Measurements from ENCODE around the gene BMPER. TPM values are rescaled to one million over a fixed set of nuclear protein-coding genes. Genes with fewer than 3 reads are reported as not detected.

BMPER gene
- total RNA-seq, 1 experiment from 2014 or later = 0.05 TPM

GRCh38 chr7:33940503-33940902 lies 35.2 kb downstream of the BMPER start:
- in situ Hi-C loops (cut with HindIII; ENCODE audit: low pct_unique_long_range_greater_than_20kb, low sequenced_read_pairs) = no loop called here
- no peak for DNase-seq (ENCODE audit: low read depth, low spot score)

- in situ Hi-C loops (cut with HindIII; ENCODE audit: low pct_unique_long_range_greater_than_20kb, low sequenced_read_pairs) = no loop called here
- DNase-seq (ENCODE audit: low read depth, low spot score) = no peak
Measured at GRCh38 chr7:33941418-33941817, 36.1 kb downstream of the BMPER start.

GRCh38 chr7:33946094-33946699 lies 40.9 kb downstream of the BMPER start:
- in situ Hi-C loops (cut with HindIII; ENCODE audit: low pct_unique_long_range_greater_than_20kb, low sequenced_read_pairs) = no loop called here
- no peak for DNase-seq (ENCODE audit: low read depth, low spot score)

GRCh38 chr7:33950047-33950714 lies 44.8 kb downstream of the BMPER start:
- in situ Hi-C loops (cut with HindIII; ENCODE audit: low pct_unique_long_range_greater_than_20kb, low sequenced_read_pairs) = no loop called here
- no peak for DNase-seq (ENCODE audit: low read depth, low spot score)

- in situ Hi-C loops (cut with HindIII; ENCODE audit: low pct_unique_long_range_greater_than_20kb, low sequenced_read_pairs) = no loop called here
- DNase-seq (ENCODE audit: low read depth, low spot score) = no peak
Measured at GRCh38 chr7:33952824-33953223, 47.5 kb downstream of the BMPER start.

GRCh38 chr7:33958104-33958503 lies 52.8 kb downstream of the BMPER start:
- in situ Hi-C loops (cut with HindIII; ENCODE audit: low pct_unique_long_range_greater_than_20kb, low sequenced_read_pairs) = no loop called here
- no peak for DNase-seq (ENCODE audit: low read depth, low spot score)

- DNase-seq (ENCODE audit: low read depth, low spot score) = no peak
Measured at GRCh38 chr7:33959676-33960075, 54.3 kb downstream of the BMPER start.

GRCh38 chr7:33961948-33962347 lies 56.6 kb downstream of the BMPER start:
- in situ Hi-C loops (cut with HindIII; ENCODE audit: low pct_unique_long_range_greater_than_20kb, low sequenced_read_pairs) = no loop called here
- DNase-seq (ENCODE audit: low read depth, low spot score) = no peak

More at GRCh38 chr7:33959676-33960075, 54.3 kb downstream of the BMPER start:
- in situ Hi-C loops (cut with HindIII; ENCODE audit: low pct_unique_long_range_greater_than_20kb, low sequenced_read_pairs) = no loop called here

GRCh38 chr7:33964417-33965182 lies 59.3 kb downstream of the BMPER start:
- no peak for DNase-seq (ENCODE audit: low read depth, low spot score)
- in situ Hi-C loops (cut with HindIII; ENCODE audit: low pct_unique_long_range_greater_than_20kb, low sequenced_read_pairs) = no loop called here

GRCh38 chr7:33965183-33965744 lies 59.9 kb downstream of the BMPER start:
- DNase-seq (ENCODE audit: low read depth, low spot score) = no peak
- in situ Hi-C loops (cut with HindIII; ENCODE audit: low pct_unique_long_range_greater_than_20kb, low sequenced_read_pairs) = no loop called here

- no peak for DNase-seq (ENCODE audit: low read depth, low spot score)
- in situ Hi-C loops (cut with HindIII; ENCODE audit: low pct_unique_long_range_greater_than_20kb, low sequenced_read_pairs) = no loop called here
Measured at GRCh38 chr7:33968591-33968990, 63.3 kb downstream of the BMPER start.

GRCh38 chr7:33970536-33970935 lies 65.2 kb downstream of the BMPER start:
- in situ Hi-C loops (cut with HindIII; ENCODE audit: low pct_unique_long_range_greater_than_20kb, low sequenced_read_pairs) = no loop called here
- no peak for DNase-seq (ENCODE audit: low read depth, low spot score)

GRCh38 chr7:33971106-33971505 lies 65.8 kb downstream of the BMPER start:
- DNase-seq (ENCODE audit: low read depth, low spot score) = no peak
- in situ Hi-C loops (cut with HindIII; ENCODE audit: low pct_unique_long_range_greater_than_20kb, low sequenced_read_pairs) = no loop called here

GRCh38 chr7:33973231-33974015 lies 68.1 kb downstream of the BMPER start:
- DNase-seq (ENCODE audit: low read depth, low spot score) = peak; percentile 73
- in situ Hi-C loops (cut with HindIII; ENCODE audit: low pct_unique_long_range_greater_than_20kb, low sequenced_read_pairs) = no loop called here

- in situ Hi-C loops (cut with HindIII; ENCODE audit: low pct_unique_long_range_greater_than_20kb, low sequenced_read_pairs) = no loop called here
- no peak for DNase-seq (ENCODE audit: low read depth, low spot score)
Measured at GRCh38 chr7:33979300-33979806, 74.0 kb downstream of the BMPER start.

GRCh38 chr7:33979807-33980355 lies 74.5 kb downstream of the BMPER start:
- no peak for DNase-seq (ENCODE audit: low read depth, low spot score)

GRCh38 chr7:33981226-33981625 lies 75.9 kb downstream of the BMPER start:
- in situ Hi-C loops (cut with HindIII; ENCODE audit: low pct_unique_long_range_greater_than_20kb, low sequenced_read_pairs) = no loop called here
- no peak for DNase-seq (ENCODE audit: low read depth, low spot score)

More at GRCh38 chr7:33979807-33980355, 74.5 kb downstream of the BMPER start:
- in situ Hi-C loops (cut with HindIII; ENCODE audit: low pct_unique_long_range_greater_than_20kb, low sequenced_read_pairs) = no loop called here
